ENCODE data around the gene SP6.

SP6 gene

GRCh38 chr17:47879028-47879585 is 28.1 kb upstream of the SP6 start:
- no peak for DNase-seq

- no peak for DNase-seq
These were observed 27.5 kb upstream of the SP6 start for GRCh38 chr17:47878203-47879027.

- no peak for DNase-seq
These were observed 26.5 kb upstream of the SP6 start for GRCh38 chr17:47877368-47878034.

- DNase-seq = no peak
These were observed 24.3 kb upstream of the SP6 start for GRCh38 chr17:47875011-47875985.

- DNase-seq = no peak
These were observed 22.5 kb upstream of the SP6 start for GRCh38 chr17:47873200-47874090.

GRCh38 chr17:47872651-47873161 is 21.7 kb upstream of the SP6 start:
- no peak for DNase-seq

- DNase-seq = no peak
These were observed 21.2 kb upstream of the SP6 start for GRCh38 chr17:47872019-47872650.

- DNase-seq = no peak
These were observed 20.1 kb upstream of the SP6 start for GRCh38 chr17:47871048-47871447.

GRCh38 chr17:47870056-47870455 is 19.1 kb upstream of the SP6 start:
- no peak for DNase-seq

GRCh38 chr17:47869114-47869513 is 18.2 kb upstream of the SP6 start:
- no peak for DNase-seq

GRCh38 chr17:47867813-47868533 is 17.0 kb upstream of the SP6 start:
- DNase-seq = no peak

- DNase-seq = no peak
These were observed 16.0 kb upstream of the SP6 start for GRCh38 chr17:47866941-47867340.

- no peak for DNase-seq
These were observed 13.8 kb upstream of the SP6 start for GRCh38 chr17:47864791-47865216.

GRCh38 chr17:47862621-47863440 is 11.9 kb upstream of the SP6 start:
- no peak for DNase-seq

- no peak for DNase-seq
These were observed 9.4 kb upstream of the SP6 start for GRCh38 chr17:47860386-47860785.

- DNase-seq = no peak
These were observed 6.8 kb upstream of the SP6 start for GRCh38 chr17:47857551-47858455.

GRCh38 chr17:47856830-47857229 is 5.9 kb upstream of the SP6 start:
- no peak for DNase-seq

- DNase-seq = no peak
These were observed 4.8 kb upstream of the SP6 start for GRCh38 chr17:47855737-47856136.
